Measurements from ENCODE around the gene DENND4A. TPM values are rescaled to one million over a fixed set of nuclear protein-coding genes. Genes with fewer than 3 reads are reported as not detected.

Gene DENND4A
- 10 to 100 TPM; 65.8 to 84.6 (median 66.1) TPM for total RNA-seq
- total RNA-seq (2013), result 129 TPM

DNA sequence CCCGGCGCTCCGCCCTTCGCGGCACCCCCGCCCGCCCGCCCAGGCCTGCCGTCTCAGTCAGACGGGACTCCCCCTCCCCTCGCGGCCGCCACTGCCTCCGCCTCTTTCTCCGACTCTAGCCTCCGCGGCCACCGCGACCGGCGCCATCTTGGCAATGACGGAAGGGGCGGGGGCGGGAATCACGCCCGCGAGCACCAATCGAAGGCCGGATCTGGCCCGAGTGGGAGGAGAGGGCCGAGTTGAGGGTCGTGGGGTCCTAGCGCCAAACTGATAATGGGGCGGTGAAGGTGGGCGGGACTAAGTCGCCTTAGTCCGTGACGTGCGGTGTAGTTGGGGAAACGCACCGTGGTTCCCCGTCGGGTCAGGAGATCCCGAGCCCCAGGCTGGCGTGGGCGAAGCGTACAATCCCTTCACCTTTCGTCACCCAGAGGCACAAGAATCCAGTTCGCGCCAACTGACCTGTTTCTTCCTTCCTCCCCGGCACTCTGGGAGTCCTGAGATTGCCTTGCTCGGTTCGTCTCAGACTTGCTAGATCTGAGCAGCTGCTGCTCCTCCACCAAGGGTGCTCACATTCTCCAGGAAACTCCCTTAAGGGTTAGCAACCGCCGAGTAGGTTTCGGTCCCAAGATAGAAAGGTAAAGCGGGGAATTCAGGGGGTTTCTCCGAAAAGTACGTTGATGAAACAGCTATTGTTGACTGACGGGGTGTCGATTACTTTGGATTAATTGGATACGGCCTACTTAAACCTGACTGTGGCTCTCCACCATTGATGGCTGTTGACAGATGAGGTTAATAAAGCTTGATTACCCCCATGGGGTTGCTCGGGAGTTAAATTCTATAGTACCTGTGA is at the start of gene DENND4A:
DENND4A (minus strand) TSS at position 156 of the 850 bp plus-strand sequence. CDS start 35,843 bp downstream, outside the sequence.
- H3K4me1 Mint-ChIP-seq, result peaks cover 38 to 39% of the 10 kb centered on the region in 2 donors
- peaks cover 16% of the 10 kb centered on the region for H3K4me1 ChIP-seq (ENCODE audit: control insufficient read depth, insufficient read depth, low read length)
- H3K9me3 ChIP-seq (ENCODE audit: control insufficient read depth, insufficient read depth, low read length), result no peaks in the 10 kb centered on the region
- H3K36me3 Mint-ChIP-seq, result no peaks in the 10 kb centered on the region
- DNase-seq (peak; percentile 98 to 99), ATAC-seq (peak; percentile 80 to 95 (median 83))
- no peaks in the 10 kb centered on the region for H3K36me3 ChIP-seq (ENCODE audit: control insufficient read depth, insufficient read depth, low read length)
- peak within 1 kb of the TSS; percentile 96 for H3K27ac ChIP-seq (ENCODE audit: low read length)
- under 1% methylated on average over 63 of the region's 63 CpGs for WGBS (ENCODE audit: insufficient coverage)
- peak within 1 kb of the TSS; percentile 98 to 100 for H3K27ac Mint-ChIP-seq
- H3K27me3 ChIP-seq (ENCODE audit: control insufficient read depth, insufficient read depth, low read length), result no peaks in the 10 kb centered on the region
- H3K4me3 Mint-ChIP-seq, result peak within 1 kb of the TSS; percentile 96
- TF ChIP-seq, protein P1, sequence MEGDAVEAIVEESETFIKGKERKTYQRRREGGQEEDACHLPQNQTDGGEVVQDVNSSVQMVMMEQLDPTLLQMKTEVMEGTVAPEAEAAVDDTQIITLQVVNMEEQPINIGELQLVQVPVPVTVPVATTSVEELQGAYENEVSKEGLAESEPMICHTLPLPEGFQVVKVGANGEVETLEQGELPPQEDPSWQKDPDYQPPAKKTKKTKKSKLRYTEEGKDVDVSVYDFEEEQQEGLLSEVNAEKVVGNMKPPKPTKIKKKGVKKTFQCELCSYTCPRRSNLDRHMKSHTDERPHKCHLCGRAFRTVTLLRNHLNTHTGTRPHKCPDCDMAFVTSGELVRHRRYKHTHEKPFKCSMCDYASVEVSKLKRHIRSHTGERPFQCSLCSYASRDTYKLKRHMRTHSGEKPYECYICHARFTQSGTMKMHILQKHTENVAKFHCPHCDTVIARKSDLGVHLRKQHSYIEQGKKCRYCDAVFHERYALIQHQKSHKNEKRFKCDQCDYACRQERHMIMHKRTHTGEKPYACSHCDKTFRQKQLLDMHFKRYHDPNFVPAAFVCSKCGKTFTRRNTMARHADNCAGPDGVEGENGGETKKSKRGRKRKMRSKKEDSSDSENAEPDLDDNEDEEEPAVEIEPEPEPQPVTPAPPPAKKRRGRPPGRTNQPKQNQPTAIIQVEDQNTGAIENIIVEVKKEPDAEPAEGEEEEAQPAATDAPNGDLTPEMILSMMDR (IDR thresholded peaks at IDR 0.05), result no peak
- peak within 1 kb of the TSS; percentile 97 for H3K4me3 ChIP-seq (ENCODE audit: low read length)
- no peaks in the 10 kb centered on the region for H3K9me3 Mint-ChIP-seq
- intact Hi-C loops (cut with micrococcal nuclease), result loop anchor here (1.0 to 5.0 kb wide), 5 partner anchors 12 to 76 kb away; partner anchors contain the start of gene RAB11A
- no peaks in the 10 kb centered on the region for H3K27me3 Mint-ChIP-seq (ENCODE audit: low read depth in 2 of 2)

DNA sequence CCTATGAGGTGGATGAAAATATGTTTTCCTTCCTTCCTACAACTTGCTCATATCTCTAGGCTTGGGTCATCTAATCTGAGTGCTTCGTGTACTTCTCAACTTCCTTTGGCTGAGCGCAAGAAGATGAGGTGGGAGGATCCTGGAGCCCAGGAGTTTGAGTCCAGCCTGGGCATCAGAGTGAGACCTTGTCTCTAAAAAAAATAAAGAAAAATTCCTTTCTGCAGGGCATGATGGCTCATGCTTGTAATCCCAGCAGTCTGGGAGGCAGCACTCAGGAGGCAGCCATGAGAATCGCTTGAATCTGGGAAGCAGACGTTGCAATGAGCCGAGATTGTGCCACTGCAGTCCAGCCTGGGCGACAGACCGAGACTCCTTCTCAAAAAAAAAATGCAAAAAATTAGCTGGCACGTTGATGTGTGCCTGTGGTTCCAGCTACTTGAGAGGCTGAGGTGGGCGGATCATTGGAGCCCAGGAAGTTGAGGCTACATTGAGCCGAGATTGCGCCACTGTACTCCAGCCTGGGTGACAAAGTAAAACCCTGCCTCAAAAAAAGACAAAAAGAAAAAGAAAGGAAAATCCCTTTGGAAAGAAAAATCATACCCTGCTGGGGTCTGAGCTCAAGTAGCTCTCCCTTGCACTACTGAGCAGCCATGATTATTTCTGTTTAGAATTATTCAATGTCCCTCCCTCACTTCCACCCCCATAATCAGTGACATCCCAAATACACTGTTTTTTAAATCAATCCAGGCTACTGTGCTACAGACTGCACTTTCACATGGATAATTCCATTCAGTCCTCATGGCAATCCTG is 49.2 kb upstream of the DENND4A start:
- H3K4me3 ChIP-seq (ENCODE audit: low read length), result no peak overlapping the region
- no peaks in the 10 kb centered on the region for H3K9me3 ChIP-seq (ENCODE audit: control insufficient read depth, insufficient read depth, low read length)
- Mint-ChIP-seq H3K9me3 (no peaks in the 10 kb centered on the region), H3K4me3 (no peak overlapping the region), H3K36me3 (no peaks in the 10 kb centered on the region), H3K27ac (no peak overlapping the region), H3K4me1 (peaks cover 6 to 11% of the 10 kb centered on the region in 2 donors), H3K27me3 (ENCODE audit: low read depth in 2 of 2) (no peaks in the 10 kb centered on the region)
- no peak overlapping the region for H3K27ac ChIP-seq (ENCODE audit: low read length)
- no peaks in the 10 kb centered on the region for H3K36me3 ChIP-seq (ENCODE audit: control insufficient read depth, insufficient read depth, low read length)
- intact Hi-C loops (cut with micrococcal nuclease), result no loop called here
- peaks cover 2% of the 10 kb centered on the region for H3K4me1 ChIP-seq (ENCODE audit: control insufficient read depth, insufficient read depth, low read length)
- H3K27me3 ChIP-seq (ENCODE audit: control insufficient read depth, insufficient read depth, low read length), result no peaks in the 10 kb centered on the region
- TF ChIP-seq, protein P1 (IDR thresholded peaks at IDR 0.05), result no peak
- 78% methylated on average over 11 of the region's 11 CpGs for WGBS (ENCODE audit: insufficient coverage)
- DNase-seq (no peak), ATAC-seq (no peak)

DNA sequence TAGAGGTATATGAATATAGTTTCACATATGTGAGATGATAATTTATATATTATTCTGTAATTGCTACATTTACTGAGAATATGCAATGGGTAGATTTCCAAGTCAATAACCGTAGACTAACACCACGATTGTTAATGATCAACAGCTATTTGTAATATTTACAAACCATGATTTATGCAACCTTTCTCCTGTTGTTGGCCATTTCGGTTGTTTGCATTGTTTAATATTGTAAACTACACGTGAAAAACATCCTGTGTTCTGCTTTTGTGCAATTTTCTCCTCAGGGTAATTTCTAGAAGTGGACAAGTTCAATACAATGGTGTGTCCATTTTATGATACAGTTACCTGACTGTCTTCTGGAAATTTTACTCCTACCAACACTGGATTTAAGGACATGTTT is 47.9 kb upstream of the DENND4A start:
- Mint-ChIP-seq H3K36me3 (no peaks in the 10 kb centered on the region), H3K27ac (no peak overlapping the region), H3K9me3 (no peaks in the 10 kb centered on the region), H3K27me3 (ENCODE audit: low read depth in 2 of 2) (no peaks in the 10 kb centered on the region), H3K4me1 (peaks cover 6 to 11% of the 10 kb centered on the region in 2 donors), H3K4me3 (no peak overlapping the region)
- intact Hi-C loops (cut with micrococcal nuclease), result no loop called here
- Histone ChIP-seq H3K4me3 (ENCODE audit: low read length) (no peak overlapping the region), H3K27me3 (ENCODE audit: control insufficient read depth, insufficient read depth, low read length) (no peaks in the 10 kb centered on the region), H3K27ac (ENCODE audit: low read length) (no peak overlapping the region), H3K36me3 (ENCODE audit: control insufficient read depth, insufficient read depth, low read length) (no peaks in the 10 kb centered on the region), H3K9me3 (ENCODE audit: control insufficient read depth, insufficient read depth, low read length) (no peaks in the 10 kb centered on the region), H3K4me1 (ENCODE audit: control insufficient read depth, insufficient read depth, low read length) (peaks cover 2% of the 10 kb centered on the region)
- ATAC-seq, result no peak
- no peak for DNase-seq
- TF ChIP-seq, protein P1 (IDR thresholded peaks at IDR 0.05), result no peak
- 86% methylated on average over 4 of the region's 4 CpGs for WGBS (ENCODE audit: insufficient coverage)
